Gastrocnemius medialis (tissue), 4 donors: ENCODE measurements around the gene CHST8. TPM values are rescaled to one million over a fixed set of nuclear protein-coding genes. Genes with fewer than 3 reads are reported as not detected.

Source experiments
- ATAC-seq, 2 donors: fragments of 150-250 bp; one replicate each; pipeline ENCODE4 v1.9.1; 2016
- DNase-seq, 2 donors: peaks; one replicate each; pipeline ENCODE4 v3.0.0-alpha.2; 2019
- H3K27ac ChIP-seq, 4 donors: fragments of 200-600 bp; sonication (generic); 1 replicate in 1 of 4; 2 replicates in 3 of 4; pipeline ENCODE4 v1.5.1; 2016 to 2018; ENCODE audit warnings: mild to moderate bottlenecking in 2 of 4, moderate library complexity in 1 of 4
- H3K27me3 ChIP-seq, 3 donors: fragments of 200-600 bp; sonication (generic) in 2 of 3; 1 replicate in 1 of 3; 2 replicates in 2 of 3; pipeline versions ENCODE4 v1.5.1 to v1.6.0; 2016 to 2019; ENCODE audit warnings: mild to moderate bottlenecking in 1 of 3, moderate library complexity in 1 of 3
- H3K36me3 ChIP-seq, 2 donors: fragments of 200-600 bp; sonication (generic) in 1 of 2; one replicate each; pipeline ENCODE4 v1.5.1; 2017 to 2018
- H3K4me1 ChIP-seq, 2 donors: fragments of 200-600 bp; sonication (generic) in 1 of 2; one replicate each; pipeline ENCODE4 v1.5.1; 2016 to 2017; ENCODE audit warnings: mild to moderate bottlenecking in 2 of 2
- H3K4me3 ChIP-seq, 4 donors: fragments of 200-600 bp; sonication (generic) in 3 of 4; 1 replicate in 1 of 4; 2 replicates in 3 of 4; pipeline ENCODE4 v1.5.1; 2016 to 2019; ENCODE audit warnings: mild to moderate bottlenecking in 2 of 4
- H3K9me3 ChIP-seq, 3 donors: fragments of 200-600 bp; sonication (generic) in 2 of 3; 1 replicate in 1 of 3; 2 replicates in 2 of 3; pipeline ENCODE4 v1.5.1; 2016 to 2019
- CTCF ChIP-seq, 5 experiments: fragments of 450-650 bp in 3 of 5; fragments of 200-600 bp in 2 of 5; sonication (generic) in 2 of 5; IDR thresholded peaks in 4 of 5; conservative IDR thresholded peaks in 1 of 5; 1 replicate in 4 of 5; 2 replicates in 1 of 5; pipeline ENCODE4 v1.5.1; 2016 to 2019; ENCODE audit warnings: antibody characterized with exemption in 5 of 5, mild to moderate bottlenecking in 3 of 5, moderate library complexity in 3 of 5
- POLR2A ChIP-seq, 2 donors: fragments of 450-650 bp; IDR thresholded peaks; one replicate each; pipeline ENCODE4 v1.6.1; 2017; ENCODE audit warnings: antibody characterized with exemption in 2 of 2, mild to moderate bottlenecking in 2 of 2, moderate library complexity in 2 of 2
- in situ Hi-C, 4 donors: fragments of 200-750 bp; cut with MboI; loops; one replicate each; pipeline versions ENCODE4 v1.15.0 to v1.8.0; 2017; ENCODE audit warnings: low sequenced_read_pairs in 4 of 4
- intact Hi-C: fragments of 100-400 bp; cut with DNase I; formaldehyde crosslinking; loops from one replicate; pipeline ENCODE4 v1.15.1; 2023; ENCODE audit warnings: low total_unique reads
- total RNA-seq, 4 donors: library from RNA; depleted of rRNA; stranded (reverse); fragments of >200 nt; gene quantifications; one replicate each; pipeline versions ENCODE4 v1.1.0 to v1.2.3, GENCODE V29; 2016

CHST8 gene
- total RNA-seq, 4 donors from 2014 or later, result 0.29 to 0.46 TPM; not detected in 2

DNA sequence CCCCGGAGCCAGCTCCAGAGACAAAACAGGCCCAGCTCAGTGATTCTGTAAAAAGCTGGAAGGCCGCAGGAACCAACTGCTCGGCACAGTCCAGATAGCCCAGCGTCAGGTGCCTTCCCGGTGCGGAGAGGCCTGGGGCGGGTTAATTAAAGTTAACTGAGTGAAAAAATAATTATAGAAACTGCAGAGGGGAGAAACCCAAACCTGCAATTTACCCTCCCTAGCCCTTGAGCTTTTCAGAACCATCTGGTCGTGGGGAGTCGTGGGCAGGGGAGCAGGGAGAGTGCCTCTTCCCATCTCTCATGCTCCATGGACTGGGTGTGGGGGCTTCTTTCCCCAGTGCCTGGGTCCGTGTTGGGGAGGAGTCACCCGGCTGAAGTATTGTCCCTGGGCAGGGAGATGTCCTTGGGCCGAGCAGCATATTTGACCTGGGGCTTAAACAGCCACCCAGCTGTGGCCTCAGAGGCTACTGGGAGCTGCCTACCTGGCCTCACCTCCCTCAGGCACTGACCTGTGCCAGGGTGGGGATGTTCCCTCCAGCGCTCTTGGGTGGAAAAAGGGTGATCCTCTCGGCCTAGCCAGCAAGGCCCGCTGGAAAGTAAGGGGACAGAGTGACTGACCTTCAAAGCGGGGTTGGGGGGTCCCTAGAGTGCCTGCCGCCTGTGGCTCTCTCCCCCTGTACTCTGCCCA is 65.9 kb downstream of the CHST8 start:
- in situ Hi-C loops (no loop called here), intact Hi-C loops (no loop called here)
- DNase-seq, result no peak
- Histone ChIP-seq H3K9me3 (no peaks in the 10 kb centered on the region), H3K4me1 (no peaks in the 10 kb centered on the region), H3K27me3 (peaks cover 31 to 33% (median 32%) of the 10 kb centered on the region in 3 donors), H3K36me3 (no peaks in the 10 kb centered on the region), H3K4me3 (no peak overlapping the region), H3K27ac (no peak overlapping the region)
- no peak for ATAC-seq
- TF ChIP-seq POLR2A (IDR thresholded peaks at IDR 0.05), result no peak

DNA sequence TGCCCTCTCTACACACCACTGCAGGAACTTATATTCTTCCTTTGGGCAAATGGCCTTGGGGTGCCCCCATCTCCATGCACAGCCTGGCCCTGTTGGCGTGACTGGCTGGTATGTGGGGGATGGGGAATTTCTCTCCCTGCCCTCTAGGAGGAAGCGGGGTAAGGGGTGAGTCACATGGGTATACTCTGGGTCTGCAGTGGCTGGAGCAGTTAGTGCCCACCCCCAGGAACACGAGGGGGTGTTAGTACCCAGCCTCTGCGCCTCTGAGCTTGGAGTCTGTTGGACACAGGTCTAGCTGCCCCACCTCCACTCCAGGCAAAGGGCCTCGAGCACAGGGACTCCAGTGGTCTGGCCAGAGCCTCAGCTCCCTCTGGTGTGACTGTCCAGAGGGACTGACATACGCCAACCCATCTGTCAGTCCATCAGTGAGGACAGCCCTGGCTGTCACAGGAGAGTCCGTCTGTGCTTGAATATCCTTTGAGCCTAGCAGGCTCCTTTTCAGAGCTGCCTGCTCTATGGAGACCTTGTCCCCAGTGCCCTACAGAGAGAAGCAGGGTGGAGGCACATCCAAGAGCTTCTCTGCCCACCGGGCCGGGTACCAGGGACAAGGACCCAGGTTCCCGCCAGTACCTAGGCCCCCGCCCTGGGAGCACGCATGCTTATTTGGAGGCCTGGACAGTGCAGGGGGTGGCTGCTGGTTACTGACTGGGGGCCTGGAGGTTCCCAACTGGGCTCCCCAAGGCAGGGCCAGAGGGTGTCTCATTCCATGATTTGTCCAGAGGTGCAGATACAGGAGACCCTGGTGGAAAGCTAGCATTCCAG is 66.6 kb downstream of the CHST8 start:
- Histone ChIP-seq H3K9me3 (no peaks in the 10 kb centered on the region), H3K4me3 (no peak overlapping the region), H3K27me3 (peaks cover 29 to 32% (median 29%) of the 10 kb centered on the region in 3 donors), H3K36me3 (no peaks in the 10 kb centered on the region), H3K27ac (no peak overlapping the region), H3K4me1 (no peaks in the 10 kb centered on the region)
- no peak for ATAC-seq
- in situ Hi-C loops, result no loop called here
- TF ChIP-seq CTCF (IDR thresholded peaks at IDR 0.05 in 4 of 5, conservative IDR thresholded peaks at IDR 0.05 in 1 of 5), result no peak
- intact Hi-C loops, result no loop called here
- DNase-seq, result no peak

GRCh38 chr19:33689138-33689746 is 67.5 kb downstream of the CHST8 start:
- TF ChIP-seq CTCF (IDR thresholded peaks at IDR 0.05 in 4 of 5, conservative IDR thresholded peaks at IDR 0.05 in 1 of 5) (no peak), POLR2A (IDR thresholded peaks at IDR 0.05) (no peak)
- H3K27me3 ChIP-seq, result peaks cover 21 to 29% (median 23%) of the 10 kb centered on the region in 3 donors
- no peaks in the 10 kb centered on the region for H3K36me3 ChIP-seq
- no peaks in the 10 kb centered on the region for H3K4me1 ChIP-seq
- DNase-seq (no peak), ATAC-seq (no peak)
- no peak overlapping the region for H3K4me3 ChIP-seq
- H3K9me3 ChIP-seq, result no peaks in the 10 kb centered on the region
- in situ Hi-C loops (no loop called here), intact Hi-C loops (no loop called here)
- H3K27ac ChIP-seq, result no peak overlapping the region

DNA sequence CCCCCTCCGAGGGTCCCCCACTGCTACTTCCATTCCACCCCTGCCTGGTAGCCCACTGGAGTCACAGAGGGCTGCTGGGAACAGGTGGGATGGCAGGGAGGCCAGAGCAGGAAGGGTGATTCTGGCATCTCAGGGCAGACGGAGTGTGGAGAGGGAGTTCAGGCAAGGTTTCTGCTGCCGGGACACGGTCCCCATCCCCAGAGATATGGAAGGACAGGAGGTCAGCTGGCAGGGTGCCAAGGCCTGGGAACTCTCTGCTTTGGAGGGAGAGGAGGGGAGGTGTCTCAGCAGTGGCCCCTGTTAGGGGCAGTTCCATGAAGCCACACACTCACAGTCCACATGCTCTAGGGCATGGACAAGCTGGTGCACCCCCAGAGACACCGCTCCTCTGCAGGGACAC is 68.1 kb downstream of the CHST8 start:
- no peaks in the 10 kb centered on the region for H3K36me3 ChIP-seq
- DNase-seq (no peak), ATAC-seq (no peak)
- no peak for TF ChIP-seq CTCF (IDR thresholded peaks at IDR 0.05 in 4 of 5, conservative IDR thresholded peaks at IDR 0.05 in 1 of 5)
- no peaks in the 10 kb centered on the region for H3K4me1 ChIP-seq
- no peak overlapping the region for H3K4me3 ChIP-seq
- H3K27ac ChIP-seq, result no peak overlapping the region
- H3K9me3 ChIP-seq, result no peaks in the 10 kb centered on the region
- in situ Hi-C loops, result no loop called here
- intact Hi-C loops, result no loop called here
- peaks cover 16 to 23% (median 17%) of the 10 kb centered on the region in 3 donors for H3K27me3 ChIP-seq

DNA sequence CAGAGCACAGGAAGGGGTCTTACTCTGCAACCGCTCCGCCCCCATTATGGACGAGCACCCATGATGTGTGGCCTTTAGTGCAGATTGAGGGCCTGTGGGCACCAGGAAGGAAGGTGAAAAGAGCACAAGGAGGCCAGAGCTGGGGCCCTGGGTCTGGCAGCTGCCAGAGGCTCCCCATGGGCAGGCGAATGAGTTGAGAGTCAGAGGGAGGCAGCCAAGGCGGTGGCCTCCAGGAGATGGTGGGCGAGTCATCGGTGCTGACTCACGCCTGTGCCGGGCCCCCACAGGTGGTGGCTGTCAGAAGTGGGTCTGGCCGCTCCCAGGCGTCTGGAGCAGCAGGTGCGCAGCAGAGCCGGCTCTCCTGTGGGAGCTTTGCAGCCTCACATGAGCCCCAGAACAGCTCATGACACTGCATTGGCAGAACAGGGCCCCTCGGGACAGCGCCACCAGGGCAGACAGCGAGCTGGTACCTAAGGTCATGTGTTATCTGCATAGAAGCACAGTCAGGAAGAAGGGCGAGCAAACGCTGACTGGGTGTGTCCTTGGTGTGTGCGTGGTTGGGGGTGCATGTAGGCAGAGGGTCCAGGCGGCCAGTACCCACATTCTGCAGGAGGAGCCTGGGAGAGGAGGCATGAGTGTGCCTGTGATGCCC is 68.8 kb downstream of the CHST8 start:
- intact Hi-C loops (no loop called here), in situ Hi-C loops (no loop called here)
- no peaks in the 10 kb centered on the region for H3K4me1 ChIP-seq
- peaks cover 9 to 18% (median 12%) of the 10 kb centered on the region in 3 donors for H3K27me3 ChIP-seq
- H3K36me3 ChIP-seq, result no peaks in the 10 kb centered on the region
- no peak overlapping the region for H3K4me3 ChIP-seq
- TF ChIP-seq CTCF (IDR thresholded peaks at IDR 0.05 in 4 of 5, conservative IDR thresholded peaks at IDR 0.05 in 1 of 5), result no peak
- TF ChIP-seq POLR2A (IDR thresholded peaks at IDR 0.05), result no peak
- H3K27ac ChIP-seq, result no peak overlapping the region
- ATAC-seq, result no peak
- no peak for DNase-seq
- no peaks in the 10 kb centered on the region for H3K9me3 ChIP-seq
